IPS-20b (cell line): ENCODE data around the gene TMEM52.

Source experiments
- H3K27ac ChIP-seq: one replicate; pipeline ENCODE4 v1.5.1; 2013; ENCODE audit warnings: low read length
- H3K27me3 ChIP-seq: 2 replicates; pipeline ENCODE4 v1.6.1; 2013; ENCODE audit warnings: mild to moderate bottlenecking, low read length, inconsistent platforms; ENCODE audit not compliant: insufficient read depth
- H3K36me3 ChIP-seq: 2 replicates; pipeline ENCODE4 v1.6.1; 2013; ENCODE audit warnings: low read depth, mild to moderate bottlenecking, inconsistent platforms, low read length, moderate library complexity; ENCODE audit not compliant: insufficient read depth
- H3K4me1 ChIP-seq: 2 replicates; pipeline ENCODE4 v1.6.1; 2013; ENCODE audit warnings: mild to moderate bottlenecking, control low read depth, inconsistent platforms, low read length, moderate library complexity; ENCODE audit not compliant: insufficient read depth
- H3K4me3 ChIP-seq: 2 replicates; pipeline ENCODE4 v1.5.1; 2013; ENCODE audit warnings: mild to moderate bottlenecking, low read length, inconsistent platforms
- H3K9ac ChIP-seq: 2 replicates; pipeline ENCODE4 v1.6.1; 2013; ENCODE audit warnings: low read depth, mild to moderate bottlenecking, inconsistent platforms, low read length, moderate library complexity
- H3K9me3 ChIP-seq: 2 replicates; pipeline ENCODE4 v1.6.1; 2013; ENCODE audit warnings: mild to moderate bottlenecking, low read depth, low read length, inconsistent platforms; ENCODE audit not compliant: insufficient read depth

TMEM52 gene

GRCh38 chr1:1945782-1946393, 26.8 kb upstream of the TMEM52 start:
- Histone ChIP-seq H3K36me3 (no peaks in the 10 kb centered on the region), H3K27ac (no peak overlapping the region), H3K4me1 (no peaks in the 10 kb centered on the region), H3K27me3 (no peaks in the 10 kb centered on the region), H3K9ac (no peak overlapping the region), H3K9me3 (no peaks in the 10 kb centered on the region), H3K4me3 (no peak overlapping the region)

GRCh38 chr1:1943834-1944570, 24.9 kb upstream of the TMEM52 start:
- Histone ChIP-seq H3K4me3 (peak overlapping the region; percentile 67), H3K9ac (no peak overlapping the region), H3K27ac (no peak overlapping the region), H3K4me1 (no peaks in the 10 kb centered on the region), H3K36me3 (no peaks in the 10 kb centered on the region), H3K9me3 (no peaks in the 10 kb centered on the region), H3K27me3 (no peaks in the 10 kb centered on the region)

GRCh38 chr1:1942753-1943656, 23.9 kb upstream of the TMEM52 start:
- Histone ChIP-seq H3K4me1 (no peaks in the 10 kb centered on the region), H3K36me3 (no peaks in the 10 kb centered on the region)

GRCh38 chr1:1941868-1942752, 23.0 kb upstream of the TMEM52 start:
- H3K4me1 ChIP-seq, result no peaks in the 10 kb centered on the region
- H3K27me3 ChIP-seq, result no peaks in the 10 kb centered on the region
- H3K9me3 ChIP-seq, result no peaks in the 10 kb centered on the region
- H3K27ac ChIP-seq, result no peak overlapping the region
- H3K36me3 ChIP-seq, result no peaks in the 10 kb centered on the region
- H3K4me3 ChIP-seq, result no peak overlapping the region
- H3K9ac ChIP-seq, result no peak overlapping the region

More at GRCh38 chr1:1942753-1943656, 23.9 kb upstream of the TMEM52 start:
- H3K4me3 ChIP-seq, result no peak overlapping the region
- H3K9ac ChIP-seq, result no peak overlapping the region
- no peaks in the 10 kb centered on the region for H3K27me3 ChIP-seq
- no peak overlapping the region for H3K27ac ChIP-seq
- no peaks in the 10 kb centered on the region for H3K9me3 ChIP-seq

GRCh38 chr1:1941211-1941841, 22.2 kb upstream of the TMEM52 start:
- Histone ChIP-seq H3K36me3 (no peaks in the 10 kb centered on the region), H3K9ac (no peak overlapping the region), H3K4me1 (no peaks in the 10 kb centered on the region), H3K27ac (no peak overlapping the region), H3K9me3 (no peaks in the 10 kb centered on the region), H3K27me3 (no peaks in the 10 kb centered on the region), H3K4me3 (no peak overlapping the region)

GRCh38 chr1:1940123-1940425, 21.0 kb upstream of the TMEM52 start:
- H3K9ac ChIP-seq, result no peak overlapping the region
- H3K4me1 ChIP-seq, result no peaks in the 10 kb centered on the region

GRCh38 chr1:1939296-1940122, 20.4 kb upstream of the TMEM52 start:
- Histone ChIP-seq H3K36me3 (no peaks in the 10 kb centered on the region), H3K9ac (no peak overlapping the region), H3K9me3 (no peaks in the 10 kb centered on the region), H3K4me3 (no peak overlapping the region), H3K27me3 (no peaks in the 10 kb centered on the region), H3K4me1 (no peaks in the 10 kb centered on the region), H3K27ac (no peak overlapping the region)

More at GRCh38 chr1:1940123-1940425, 21.0 kb upstream of the TMEM52 start:
- Histone ChIP-seq H3K9me3 (no peaks in the 10 kb centered on the region), H3K4me3 (no peak overlapping the region), H3K36me3 (no peaks in the 10 kb centered on the region), H3K27ac (no peak overlapping the region), H3K27me3 (no peaks in the 10 kb centered on the region)

- Histone ChIP-seq H3K27ac (no peak overlapping the region), H3K36me3 (no peaks in the 10 kb centered on the region), H3K4me1 (no peaks in the 10 kb centered on the region), H3K4me3 (no peak overlapping the region), H3K9ac (no peak overlapping the region), H3K9me3 (no peaks in the 10 kb centered on the region), H3K27me3 (no peaks in the 10 kb centered on the region)
These were observed 19.7 kb upstream of the TMEM52 start for GRCh38 chr1:1938613-1939295.

- no peak overlapping the region for H3K9ac ChIP-seq
- H3K27me3 ChIP-seq, result no peaks in the 10 kb centered on the region
- H3K9me3 ChIP-seq, result no peaks in the 10 kb centered on the region
- H3K4me3 ChIP-seq, result no peak overlapping the region
- no peaks in the 10 kb centered on the region for H3K36me3 ChIP-seq
- no peaks in the 10 kb centered on the region for H3K4me1 ChIP-seq
- H3K27ac ChIP-seq, result no peak overlapping the region
These were observed 19.1 kb upstream of the TMEM52 start for GRCh38 chr1:1938276-1938573.

- H3K9ac ChIP-seq, result no peak overlapping the region
- H3K4me3 ChIP-seq, result no peak overlapping the region
- H3K27ac ChIP-seq, result no peak overlapping the region
- H3K9me3 ChIP-seq, result no peaks in the 10 kb centered on the region
- no peaks in the 10 kb centered on the region for H3K4me1 ChIP-seq
- no peaks in the 10 kb centered on the region for H3K27me3 ChIP-seq
- no peaks in the 10 kb centered on the region for H3K36me3 ChIP-seq
These were observed 18.6 kb upstream of the TMEM52 start for GRCh38 chr1:1937549-1938275.
